Measurements from ENCODE around the gene NUP188.
A peak's percentile ranks its signal among the peaks of the same experiment; 100 is the strongest.

The NUP188 gene

GRCh38 chr9:128903079-128903461, 44.4 kb upstream of the NUP188 start (continued):
- TF ChIP-seq, protein P1, sequence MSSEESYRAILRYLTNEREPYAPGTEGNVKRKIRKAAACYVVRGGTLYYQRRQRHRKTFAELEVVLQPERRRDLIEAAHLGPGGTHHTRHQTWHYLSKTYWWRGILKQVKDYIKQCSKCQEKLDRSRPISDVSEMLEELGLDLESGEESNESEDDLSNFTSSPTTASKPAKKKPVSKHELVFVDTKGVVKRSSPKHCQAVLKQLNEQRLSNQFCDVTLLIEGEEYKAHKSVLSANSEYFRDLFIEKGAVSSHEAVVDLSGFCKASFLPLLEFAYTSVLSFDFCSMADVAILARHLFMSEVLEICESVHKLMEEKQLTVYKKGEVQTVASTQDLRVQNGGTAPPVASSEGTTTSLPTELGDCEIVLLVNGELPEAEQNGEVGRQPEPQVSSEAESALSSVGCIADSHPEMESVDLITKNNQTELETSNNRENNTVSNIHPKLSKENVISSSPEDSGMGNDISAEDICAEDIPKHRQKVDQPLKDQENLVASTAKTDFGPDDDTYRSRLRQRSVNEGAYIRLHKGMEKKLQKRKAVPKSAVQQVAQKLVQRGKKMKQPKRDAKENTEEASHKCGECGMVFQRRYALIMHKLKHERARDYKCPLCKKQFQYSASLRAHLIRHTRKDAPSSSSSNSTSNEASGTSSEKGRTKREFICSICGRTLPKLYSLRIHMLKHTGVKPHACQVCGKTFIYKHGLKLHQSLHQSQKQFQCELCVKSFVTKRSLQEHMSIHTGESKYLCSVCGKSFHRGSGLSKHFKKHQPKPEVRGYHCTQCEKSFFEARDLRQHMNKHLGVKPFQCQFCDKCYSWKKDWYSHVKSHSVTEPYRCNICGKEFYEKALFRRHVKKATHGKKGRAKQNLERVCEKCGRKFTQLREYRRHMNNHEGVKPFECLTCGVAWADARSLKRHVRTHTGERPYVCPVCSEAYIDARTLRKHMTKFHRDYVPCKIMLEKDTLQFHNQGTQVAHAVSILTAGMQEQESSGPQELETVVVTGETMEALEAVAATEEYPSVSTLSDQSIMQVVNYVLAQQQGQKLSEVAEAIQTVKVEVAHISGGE (tag by site-specific recombination; conservative IDR thresholded peaks at IDR 0.05; ENCODE audit: low read depth) = no peak

GRCh38 chr9:128903871-128904620, 43.5 kb upstream of the NUP188 start:
- Histone ChIP-seq H3K4me1 (ENCODE audit: control insufficient read depth, insufficient read depth, low read length) (no peaks in the 10 kb centered on the region), H3K36me3 (ENCODE audit: control insufficient read depth in 2 of 2, insufficient read depth in 1 of 2, low read length in 2 of 2) (peaks cover 0 to 32% of the 10 kb centered on the region in 2 experiments; a peak in 1 of 3 replicates), H3K9me3 (ENCODE audit: control insufficient read depth, insufficient read depth, low read depth, low read length) (no peaks in the 10 kb centered on the region), H3K4me3 (ENCODE audit: low read depth, low read length) (no peak overlapping the region), H3K27ac (ENCODE audit: extremely low read depth, low read depth, low read length) (no peak overlapping the region)
- POLR2A ChIA-PET = interaction anchor here (0.6 to 0.9 kb wide), 2 partner anchors 8 to 14 kb away, joined by 3 to 4 read pairs; no protein-coding TSS in a partner anchor
- CTCF ChIA-PET = interaction anchor here (0.6 kb wide), 1 partner anchor 114 kb away, joined by 3 read pairs; no protein-coding TSS in a partner anchor
- peak; percentile 85 for TF ChIP-seq PRDM10 (tag by site-specific recombination; IDR thresholded peaks at IDR 0.05)
- TF ChIP-seq, protein P2, sequence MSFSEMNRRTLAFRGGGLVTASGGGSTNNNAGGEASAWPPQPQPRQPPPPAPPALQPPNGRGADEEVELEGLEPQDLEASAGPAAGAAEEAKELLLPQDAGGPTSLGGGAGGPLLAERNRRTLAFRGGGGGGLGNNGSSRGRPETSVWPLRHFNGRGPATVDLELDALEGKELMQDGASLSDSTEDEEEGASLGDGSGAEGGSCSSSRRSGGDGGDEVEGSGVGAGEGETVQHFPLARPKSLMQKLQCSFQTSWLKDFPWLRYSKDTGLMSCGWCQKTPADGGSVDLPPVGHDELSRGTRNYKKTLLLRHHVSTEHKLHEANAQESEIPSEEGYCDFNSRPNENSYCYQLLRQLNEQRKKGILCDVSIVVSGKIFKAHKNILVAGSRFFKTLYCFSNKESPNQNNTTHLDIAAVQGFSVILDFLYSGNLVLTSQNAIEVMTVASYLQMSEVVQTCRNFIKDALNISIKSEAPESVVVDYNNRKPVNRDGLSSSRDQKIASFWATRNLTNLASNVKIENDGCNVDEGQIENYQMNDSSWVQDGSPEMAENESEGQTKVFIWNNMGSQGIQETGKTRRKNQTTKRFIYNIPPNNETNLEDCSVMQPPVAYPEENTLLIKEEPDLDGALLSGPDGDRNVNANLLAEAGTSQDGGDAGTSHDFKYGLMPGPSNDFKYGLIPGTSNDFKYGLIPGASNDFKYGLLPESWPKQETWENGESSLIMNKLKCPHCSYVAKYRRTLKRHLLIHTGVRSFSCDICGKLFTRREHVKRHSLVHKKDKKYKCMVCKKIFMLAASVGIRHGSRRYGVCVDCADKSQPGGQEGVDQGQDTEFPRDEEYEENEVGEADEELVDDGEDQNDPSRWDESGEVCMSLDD (tag by site-specific recombination; IDR thresholded peaks at IDR 0.05) = no peak
- peak; percentile 71; the same call in 1 of the 2 replicates for TF ChIP-seq SP7 (tag by site-specific recombination; IDR thresholded peaks at IDR 0.05)
- TF ChIP-seq WT1 (tag by site-specific recombination; IDR thresholded peaks at IDR 0.05) = no peak
- TF ChIP-seq ZNF658 (tag by site-specific recombination; IDR thresholded peaks at IDR 0.05) = no peak
- TF ChIP-seq ZNF677 (tag by site-specific recombination; IDR thresholded peaks at IDR 0.05) = no peak
- peak; percentile 37; the same call in 1 of the 2 replicates for TF ChIP-seq ZNF629 (tag by site-specific recombination; IDR thresholded peaks at IDR 0.05)
- TF ChIP-seq, protein P3, sequence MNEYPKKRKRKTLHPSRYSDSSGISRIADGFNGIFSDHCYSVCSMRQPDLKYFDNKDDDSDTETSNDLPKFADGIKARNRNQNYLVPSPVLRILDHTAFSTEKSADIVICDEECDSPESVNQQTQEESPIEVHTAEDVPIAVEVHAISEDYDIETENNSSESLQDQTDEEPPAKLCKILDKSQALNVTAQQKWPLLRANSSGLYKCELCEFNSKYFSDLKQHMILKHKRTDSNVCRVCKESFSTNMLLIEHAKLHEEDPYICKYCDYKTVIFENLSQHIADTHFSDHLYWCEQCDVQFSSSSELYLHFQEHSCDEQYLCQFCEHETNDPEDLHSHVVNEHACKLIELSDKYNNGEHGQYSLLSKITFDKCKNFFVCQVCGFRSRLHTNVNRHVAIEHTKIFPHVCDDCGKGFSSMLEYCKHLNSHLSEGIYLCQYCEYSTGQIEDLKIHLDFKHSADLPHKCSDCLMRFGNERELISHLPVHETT (tag by site-specific recombination; IDR thresholded peaks at IDR 0.05) = peak; percentile 61; the same call in 1 of the 2 replicates
- TF ChIP-seq SALL2 (tag by site-specific recombination; IDR thresholded peaks at IDR 0.05; ENCODE audit: borderline replicate concordance) = no peak
- no peak for TF ChIP-seq ZNF701 (tag by site-specific recombination; IDR thresholded peaks at IDR 0.05)
- no peak for TF ChIP-seq ZNF133 (tag by site-specific recombination; IDR thresholded peaks at IDR 0.05)
- no peak for TF ChIP-seq SETDB1 (IDR thresholded peaks at IDR 0.05; ENCODE audit: insufficient read length, low read length)
- no peak for TF ChIP-seq ZNF792 (tag by site-specific recombination; IDR thresholded peaks at IDR 0.05)
- TF ChIP-seq ZSCAN23 (tag by site-specific recombination; IDR thresholded peaks at IDR 0.05) = 0 out of 2 replicates have a peak, but pooled peaks have one; percentile 21
- TF ChIP-seq ZNF488 (tag by site-specific recombination; IDR thresholded peaks at IDR 0.05) = no peak
- TF ChIP-seq ZNF311 (tag by site-specific recombination; IDR thresholded peaks at IDR 0.05; ENCODE audit: borderline replicate concordance) = no peak
- no peak for TF ChIP-seq ZFP3 (tag by site-specific recombination; IDR thresholded peaks at IDR 0.05; ENCODE audit: low read depth)
- no peak for TF ChIP-seq ZNF341 (tag by site-specific recombination; IDR thresholded peaks at IDR 0.05; ENCODE audit: low read depth)
- TF ChIP-seq, protein P4, sequence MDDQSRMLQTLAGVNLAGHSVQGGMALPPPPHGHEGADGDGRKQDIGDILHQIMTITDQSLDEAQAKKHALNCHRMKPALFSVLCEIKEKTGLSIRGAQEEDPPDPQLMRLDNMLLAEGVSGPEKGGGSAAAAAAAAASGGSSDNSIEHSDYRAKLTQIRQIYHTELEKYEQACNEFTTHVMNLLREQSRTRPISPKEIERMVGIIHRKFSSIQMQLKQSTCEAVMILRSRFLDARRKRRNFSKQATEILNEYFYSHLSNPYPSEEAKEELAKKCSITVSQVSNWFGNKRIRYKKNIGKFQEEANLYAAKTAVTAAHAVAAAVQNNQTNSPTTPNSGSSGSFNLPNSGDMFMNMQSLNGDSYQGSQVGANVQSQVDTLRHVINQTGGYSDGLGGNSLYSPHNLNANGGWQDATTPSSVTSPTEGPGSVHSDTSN (CRISPR knock-in tag; IDR thresholded peaks at IDR 0.05) = no peak
- peak; percentile 62; the same call in 1 of the 2 replicates for TF ChIP-seq PRDM1 (tag by site-specific recombination; IDR thresholded peaks at IDR 0.05)
- TF ChIP-seq ZNF555 (tag by site-specific recombination; conservative IDR thresholded peaks at IDR 0.05) = no peak

Measured in HEK293 (cell line).